ENCODE results near the gene ARAP1. TPM values are rescaled to one million over a fixed set of nuclear protein-coding genes. Genes with fewer than 3 reads are reported as not detected.

The ARAP1 gene
- total RNA-seq, 2 donors from 2014 or later = 74.4 to 88.3 TPM

DNA sequence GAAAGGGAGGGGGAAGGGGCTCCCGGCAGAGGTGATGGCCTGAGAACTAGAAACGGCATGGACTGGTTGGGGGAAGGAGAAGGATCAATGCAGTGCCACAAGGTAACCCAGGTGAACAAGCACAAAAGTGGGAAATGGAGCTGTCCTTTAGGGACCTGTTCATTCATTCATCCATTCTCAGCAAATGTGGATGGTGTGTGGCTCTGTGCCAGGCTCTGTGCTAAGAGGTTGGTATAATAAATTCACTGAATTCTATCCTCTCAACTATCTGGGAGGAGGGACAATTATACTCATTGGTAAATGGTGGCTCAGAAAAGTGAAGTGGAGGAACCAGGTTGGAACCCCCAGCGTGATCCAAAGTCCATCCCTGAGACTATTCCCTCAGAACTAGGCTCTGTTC, 18.6 kb upstream of the ARAP1 start:
- no peak for DNase-seq
- Histone ChIP-seq H3K9ac (ENCODE audit: extremely low read depth, low read length, poor library complexity, severe bottlenecking) (no peak overlapping the region), H3K36me3 (ENCODE audit: control insufficient read depth, insufficient read depth, low read length) (no peaks in the 10 kb centered on the region), H3K27ac (ENCODE audit: low read depth, low read length) (no peak overlapping the region), H3K4me3 (ENCODE audit: low read length) (no peak overlapping the region), H3K4me1 (ENCODE audit: control insufficient read depth, insufficient read depth, low read length) (no peaks in the 10 kb centered on the region), H3K9me3 (ENCODE audit: control insufficient read depth, low read length) (no peaks in the 10 kb centered on the region), H3K27me3 (ENCODE audit: control insufficient read depth, insufficient read depth, low read length, poor library complexity, severe bottlenecking) (no peaks in the 10 kb centered on the region)
- Mint-ChIP-seq H3K27ac (no peak overlapping the region), H3K36me3 (ENCODE audit: low read depth) (peaks cover 10% of the 10 kb centered on the region), H3K4me1 (peaks cover 2% of the 10 kb centered on the region), H3K9me3 (no peaks in the 10 kb centered on the region), H3K27me3 (ENCODE audit: insufficient read depth) (no peaks in the 10 kb centered on the region), H3K4me3 (no peak overlapping the region)
- TF ChIP-seq, protein P1, sequence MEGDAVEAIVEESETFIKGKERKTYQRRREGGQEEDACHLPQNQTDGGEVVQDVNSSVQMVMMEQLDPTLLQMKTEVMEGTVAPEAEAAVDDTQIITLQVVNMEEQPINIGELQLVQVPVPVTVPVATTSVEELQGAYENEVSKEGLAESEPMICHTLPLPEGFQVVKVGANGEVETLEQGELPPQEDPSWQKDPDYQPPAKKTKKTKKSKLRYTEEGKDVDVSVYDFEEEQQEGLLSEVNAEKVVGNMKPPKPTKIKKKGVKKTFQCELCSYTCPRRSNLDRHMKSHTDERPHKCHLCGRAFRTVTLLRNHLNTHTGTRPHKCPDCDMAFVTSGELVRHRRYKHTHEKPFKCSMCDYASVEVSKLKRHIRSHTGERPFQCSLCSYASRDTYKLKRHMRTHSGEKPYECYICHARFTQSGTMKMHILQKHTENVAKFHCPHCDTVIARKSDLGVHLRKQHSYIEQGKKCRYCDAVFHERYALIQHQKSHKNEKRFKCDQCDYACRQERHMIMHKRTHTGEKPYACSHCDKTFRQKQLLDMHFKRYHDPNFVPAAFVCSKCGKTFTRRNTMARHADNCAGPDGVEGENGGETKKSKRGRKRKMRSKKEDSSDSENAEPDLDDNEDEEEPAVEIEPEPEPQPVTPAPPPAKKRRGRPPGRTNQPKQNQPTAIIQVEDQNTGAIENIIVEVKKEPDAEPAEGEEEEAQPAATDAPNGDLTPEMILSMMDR (conservative IDR thresholded peaks at IDR 0.05) = no peak
- 93 to 94% methylated on average over 2 to 3 of the region's 3 CpGs for WGBS, 2 experiments (ENCODE audit: insufficient coverage in 1 of 2, insufficient read length in 1 of 2)

DNA sequence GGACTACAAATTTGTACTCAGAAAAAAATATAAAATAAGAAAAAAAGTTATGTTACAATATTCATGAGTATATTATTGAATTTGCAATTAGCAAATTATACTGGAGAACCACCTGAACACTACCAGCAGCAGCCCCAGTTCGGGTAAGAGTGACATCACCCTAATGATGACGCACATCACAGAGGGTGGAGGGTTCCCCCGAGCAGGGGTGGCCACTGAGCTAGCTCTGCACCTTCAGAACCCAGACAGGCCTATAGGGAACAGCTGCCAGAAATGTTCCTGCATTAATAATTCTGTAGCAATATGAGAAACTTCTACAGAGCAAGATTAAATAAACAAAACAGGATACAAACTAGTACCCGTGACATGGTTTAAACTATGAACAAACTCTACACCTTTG, 17.5 kb upstream of the ARAP1 start:
- H3K27me3 ChIP-seq (ENCODE audit: control insufficient read depth, insufficient read depth, low read length, poor library complexity, severe bottlenecking) = no peaks in the 10 kb centered on the region
- H3K36me3 ChIP-seq (ENCODE audit: control insufficient read depth, insufficient read depth, low read length) = no peaks in the 10 kb centered on the region
- no peak overlapping the region for H3K4me3 ChIP-seq (ENCODE audit: low read length)
- H3K27me3 Mint-ChIP-seq (ENCODE audit: insufficient read depth) = no peaks in the 10 kb centered on the region
- H3K4me3 Mint-ChIP-seq = no peak overlapping the region
- H3K9me3 ChIP-seq (ENCODE audit: control insufficient read depth, low read length) = no peaks in the 10 kb centered on the region
- H3K27ac Mint-ChIP-seq = no peak overlapping the region
- peaks cover 2% of the 10 kb centered on the region for H3K4me1 Mint-ChIP-seq
- WGBS, 2 experiments (ENCODE audit: insufficient coverage in 1 of 2, insufficient read length in 1 of 2) = 93% methylated on average over 3 to 4 of the region's 4 CpGs
- H3K4me1 ChIP-seq (ENCODE audit: control insufficient read depth, insufficient read depth, low read length) = no peaks in the 10 kb centered on the region
- TF ChIP-seq, protein P1 (conservative IDR thresholded peaks at IDR 0.05) = no peak
- no peak overlapping the region for H3K27ac ChIP-seq (ENCODE audit: low read depth, low read length)
- H3K9me3 Mint-ChIP-seq = no peaks in the 10 kb centered on the region
- no peak overlapping the region for H3K9ac ChIP-seq (ENCODE audit: extremely low read depth, low read length, poor library complexity, severe bottlenecking)
- no peak for DNase-seq
- H3K36me3 Mint-ChIP-seq (ENCODE audit: low read depth) = peaks cover 6% of the 10 kb centered on the region

DNA sequence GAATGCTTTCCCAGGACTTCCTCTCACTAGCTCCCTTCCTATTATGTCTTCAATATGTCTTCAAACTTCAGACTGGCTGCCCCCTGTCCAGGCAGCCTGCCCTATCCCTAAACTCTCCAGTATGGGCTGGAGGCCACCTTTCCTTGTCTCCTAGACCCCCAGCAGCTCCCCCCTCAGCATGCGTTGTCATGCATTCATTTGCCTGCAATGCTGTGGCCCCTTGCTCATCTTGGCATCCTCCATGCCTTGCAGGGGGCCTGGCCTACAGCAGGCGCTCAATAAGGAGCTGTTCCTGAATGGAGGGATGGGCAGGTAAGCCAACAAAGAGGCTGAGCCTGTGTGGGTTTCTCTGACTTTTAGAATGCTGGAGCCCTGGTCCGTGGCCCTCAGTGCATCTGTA, 16.4 kb upstream of the ARAP1 start:
- Histone ChIP-seq H3K4me3 (ENCODE audit: low read length) (no peak overlapping the region), H3K27ac (ENCODE audit: low read depth, low read length) (no peak overlapping the region), H3K9ac (ENCODE audit: extremely low read depth, low read length, poor library complexity, severe bottlenecking) (no peak overlapping the region), H3K9me3 (ENCODE audit: control insufficient read depth, low read length) (no peaks in the 10 kb centered on the region), H3K36me3 (ENCODE audit: control insufficient read depth, insufficient read depth, low read length) (no peaks in the 10 kb centered on the region), H3K27me3 (ENCODE audit: control insufficient read depth, insufficient read depth, low read length, poor library complexity, severe bottlenecking) (no peaks in the 10 kb centered on the region), H3K4me1 (ENCODE audit: control insufficient read depth, insufficient read depth, low read length) (no peaks in the 10 kb centered on the region)
- H3K9me3 Mint-ChIP-seq = no peaks in the 10 kb centered on the region
- WGBS, 2 experiments (ENCODE audit: insufficient coverage in 1 of 2, insufficient read length in 1 of 2) = 20 to 82% methylated on average over 1 to 3 of the region's 3 CpGs
- no peak for DNase-seq
- H3K4me1 Mint-ChIP-seq = peaks cover 2% of the 10 kb centered on the region
- TF ChIP-seq, protein P1 (conservative IDR thresholded peaks at IDR 0.05) = no peak
- H3K27ac Mint-ChIP-seq = no peak overlapping the region
- H3K36me3 Mint-ChIP-seq (ENCODE audit: low read depth) = peaks cover 6% of the 10 kb centered on the region
- H3K27me3 Mint-ChIP-seq (ENCODE audit: insufficient read depth) = no peaks in the 10 kb centered on the region
- H3K4me3 Mint-ChIP-seq = no peak overlapping the region

All from endodermal cell (in vitro differentiated cells).